IMR-90 (cell line): ENCODE results near the gene ARID4B. TPM values are rescaled to one million over a fixed set of nuclear protein-coding genes. Genes with fewer than 3 reads are reported as not detected.

ENCODE experiments used
- ATAC-seq: fragments of 200-7000 bp; cut with Tn5 transposase; 2 replicates; pipeline ENCODE4 v1.9.1; 2020; ENCODE audit warnings: low read depth, mild to moderate bottlenecking, moderate library complexity
- BruUV-seq: library from RNA; stranded (reverse); fragments of 400-500 nt; replicated peaks from 2 replicates; lab custom pipeline; 2021; lab: Mats Ljungman, UMichigan
- CTCF ChIA-PET: fragments of 300-600 bp; formaldehyde crosslinking; extraction: SDS; loops from one replicate; lab custom pipeline; 2021; ENCODE audit warnings: antibody characterized with exemption; lab: Yijun Ruan, JAX
- POLR2A ChIA-PET: fragments of 300-600 bp; sonication (Branson Sonifier 250); formaldehyde crosslinking; loops from one replicate; lab custom pipeline; 2022; ENCODE audit warnings: antibody characterized with exemption; ENCODE audit not compliant: unreplicated experiment; lab: Charles Lee
- DNase-seq: peaks from one replicate; pipeline ENCODE4 v3.0.0; 2013
- H2AFZ ChIP-seq: replicated peaks from 2 replicates; pipeline ENCODE3; 2013; ENCODE audit warnings: low read length, mild to moderate bottlenecking; ENCODE audit not compliant: poor library complexity
- H2AK5ac ChIP-seq: 2 replicates; pipeline ENCODE4 v1.6.1; 2013; ENCODE audit warnings: low read depth, low read length, inconsistent platforms
- H2AK9ac ChIP-seq: replicated peaks from 2 replicates; pipeline ENCODE3; 2013; ENCODE audit warnings: mild to moderate bottlenecking, low read depth, low read length, moderate library complexity; ENCODE audit not compliant: poor library complexity
- H2BK120ac ChIP-seq: 2 replicates; pipeline ENCODE4 v1.6.1; 2013; ENCODE audit warnings: low read depth, low read length, inconsistent platforms
- H2BK15ac ChIP-seq: 3 replicates; pipeline ENCODE4 v1.6.1; 2013; ENCODE audit warnings: low read depth, low read length, inconsistent platforms
- H2BK20ac ChIP-seq: 2 replicates; pipeline ENCODE4 v1.6.1; 2013; ENCODE audit warnings: low read depth, mild to moderate bottlenecking, inconsistent platforms, low read length, moderate library complexity
- H2BK5ac ChIP-seq: 2 replicates; pipeline ENCODE4 v1.6.1; 2013; ENCODE audit warnings: mild to moderate bottlenecking, low read depth, low read length, inconsistent platforms; ENCODE audit not compliant: poor library complexity, severe bottlenecking
- H3K14ac ChIP-seq: replicated peaks from 2 replicates; pipeline ENCODE4 v1.6.1; 2013; ENCODE audit warnings: low read depth, low read length, inconsistent platforms
- H3K18ac ChIP-seq: 2 replicates; pipeline ENCODE4 v1.6.1; 2013; ENCODE audit warnings: low read depth, low read length, control low read depth
- H3K23ac ChIP-seq: 2 replicates; pipeline ENCODE4 v1.6.1; 2013; ENCODE audit warnings: low read depth, low read length, inconsistent platforms
- H3K27ac ChIP-seq: 2 replicates; pipeline ENCODE4 v1.5.1; 2013; ENCODE audit warnings: mild to moderate bottlenecking, control low read depth, low read length; ENCODE audit not compliant: insufficient read depth
- H3K27me3 ChIP-seq: 2 replicates; pipeline ENCODE4 v1.6.1; 2013; ENCODE audit warnings: low read length; ENCODE audit not compliant: control insufficient read depth, insufficient read depth
- H3K36me3 ChIP-seq: 2 replicates; pipeline ENCODE4 v1.6.1; 2013; ENCODE audit warnings: low read length, mixed read lengths; ENCODE audit not compliant: control insufficient read depth, insufficient read depth
- H3K4ac ChIP-seq: 2 replicates; pipeline ENCODE4 v1.6.1; 2013; ENCODE audit warnings: low read depth, low read length, inconsistent platforms
- H3K4me1 ChIP-seq: 2 replicates; pipeline ENCODE4 v1.6.1; 2013; ENCODE audit warnings: low read length, mixed read lengths; ENCODE audit not compliant: control insufficient read depth, insufficient read depth
- H3K4me2 ChIP-seq: 2 replicates; pipeline ENCODE4 v1.6.1; 2013; ENCODE audit warnings: low read depth, mild to moderate bottlenecking, control low read depth, low read length, moderate library complexity
- H3K4me3 ChIP-seq: 2 replicates; pipeline ENCODE4 v1.5.1; 2013; ENCODE audit warnings: low read depth, mild to moderate bottlenecking, control low read depth, low read length, moderate library complexity; ENCODE audit not compliant: insufficient read depth
- H3K56ac ChIP-seq: 2 replicates; pipeline ENCODE4 v1.6.1; 2013; ENCODE audit warnings: low read length, inconsistent platforms; ENCODE audit not compliant: insufficient read depth; ENCODE audit errors: extremely low read depth
- H3K79me1 ChIP-seq, 2 experiments: 2 replicates each; pipeline ENCODE4 v1.6.1; 2013; ENCODE audit warnings: low read length in 2 of 2, inconsistent platforms in 1 of 2, low read depth in 1 of 2
- H3K9ac ChIP-seq: 2 replicates; pipeline ENCODE4 v1.6.1; 2013; ENCODE audit warnings: low read depth, low read length, control low read depth
- H3K9me1 ChIP-seq: 2 replicates; pipeline ENCODE4 v1.6.1; 2013; ENCODE audit warnings: low read length, inconsistent platforms; ENCODE audit not compliant: insufficient read depth
- H3K9me3 ChIP-seq: 2 replicates; pipeline ENCODE4 v1.6.1; 2013; ENCODE audit warnings: low read length; ENCODE audit not compliant: control insufficient read depth, insufficient read depth
- H4K20me1 ChIP-seq: 2 replicates; pipeline ENCODE4 v1.6.1; 2013; ENCODE audit warnings: low read length, inconsistent platforms; ENCODE audit not compliant: insufficient read depth
- H4K5ac ChIP-seq: 2 replicates; pipeline ENCODE4 v1.6.1; 2013; ENCODE audit warnings: mild to moderate bottlenecking, low read depth, low read length, control low read depth
- H4K8ac ChIP-seq, 2 experiments: 2 replicates each; pipeline ENCODE4 v1.6.1; 2013; ENCODE audit warnings: low read depth in 2 of 2, low read length in 2 of 2, control low read depth in 1 of 2, inconsistent platforms in 1 of 2
- H4K91ac ChIP-seq: 2 replicates; pipeline ENCODE4 v1.6.1; 2013; ENCODE audit warnings: low read depth, low read length, inconsistent platforms; ENCODE audit not compliant: insufficient read depth
- BHLHE40 ChIP-seq: fragments of 150-350 bp; IDR thresholded peaks from 2 replicates; pipeline ENCODE4 v1.6.1; 2016; ENCODE audit warnings: mild to moderate bottlenecking, low read depth, low read length
- CEBPB ChIP-seq: IDR thresholded peaks from 2 replicates; pipeline ENCODE4 v1.6.1; 2012; ENCODE audit warnings: low read depth, low read length, improper control_type of control experiment
- CHD1 ChIP-seq: IDR thresholded peaks from 2 replicates; pipeline ENCODE4 v1.6.1; 2012; ENCODE audit warnings: low read depth, low read length, improper control_type of control experiment
- FOS ChIP-seq: fragments of 150-350 bp; IDR thresholded peaks from 2 replicates; pipeline ENCODE4 v1.6.1; 2016; ENCODE audit warnings: low read depth, low read length
- MAFK ChIP-seq: IDR thresholded peaks from 2 replicates; pipeline ENCODE4 v1.6.1; 2012; ENCODE audit warnings: low read depth, low read length, improper control_type of control experiment
- MAZ ChIP-seq: IDR thresholded peaks from 2 replicates; pipeline ENCODE4 v1.6.1; 2012; ENCODE audit warnings: low read depth, mild to moderate bottlenecking, low read length, improper control_type of control experiment, moderate library complexity, borderline replicate concordance
- MXI1 ChIP-seq: IDR thresholded peaks from 2 replicates; pipeline ENCODE4 v1.6.1; 2012; ENCODE audit warnings: low read depth, mild to moderate bottlenecking, low read length, moderate library complexity, borderline replicate concordance
- NFE2L2 ChIP-seq: fragments of 150-350 bp; IDR thresholded peaks from 2 replicates; pipeline ENCODE4 v1.6.1; 2016; ENCODE audit warnings: low read depth, mild to moderate bottlenecking, low read length
- POLR2A ChIP-seq: IDR thresholded peaks from 2 replicates; pipeline ENCODE4 v1.6.1; 2012; ENCODE audit warnings: mild to moderate bottlenecking, low read depth, low read length
- RAD21 ChIP-seq: IDR thresholded peaks from 2 replicates; pipeline ENCODE4 v1.6.1; 2012; ENCODE audit warnings: low read length, improper control_type of control experiment
- RCOR1 ChIP-seq: IDR thresholded peaks from 2 replicates; pipeline ENCODE4 v1.6.1; 2012; ENCODE audit warnings: mild to moderate bottlenecking, low read length, improper control_type of control experiment; ENCODE audit not compliant: insufficient replicate concordance
- RFX5 ChIP-seq: IDR thresholded peaks from 2 replicates; pipeline ENCODE4 v1.8.0; 2012; ENCODE audit warnings: low read depth, mild to moderate bottlenecking, low read length, moderate library complexity
- SMC3 ChIP-seq: fragments of 150-350 bp; IDR thresholded peaks from 2 replicates; pipeline ENCODE4 v1.6.1; 2016; ENCODE audit warnings: low read depth, mild to moderate bottlenecking, antibody characterized with exemption, low read length, moderate library complexity
- WGBS, 2 experiments: methylation state at CpG; one replicate each; pipeline versions ENCODE4 v1.1.5 to v1.1.7; 2013; ENCODE audit warnings: missing lambda C conversion rate in 2 of 2; ENCODE audit not compliant: insufficient read length in 1 of 2; ENCODE audit errors: extremely low coverage in 2 of 2; 5-methylcytosine and 5-hydroxymethylcytosine counted together
- dilution Hi-C: fragments of 300-500 bp; cut with HindIII; formaldehyde crosslinking; loops from one replicate; pipeline ENCODE4 v1.14.3; 2018; ENCODE audit warnings: low sequenced_read_pairs; ENCODE audit not compliant: unreplicated experiment
- in situ Hi-C: fragments of 300-500 bp; cut with MboI; formaldehyde crosslinking; loops from 3 replicates; pipeline ENCODE4 v1.14.3; 2019; ENCODE audit warnings: low sequenced_read_pairs, inconsistent platforms, mixed read lengths
- intact Hi-C: fragments of 100-400 bp; cut with micrococcal nuclease; formaldehyde crosslinking; loops from 2 replicates; pipeline ENCODE4 v1.10.0; 2022
- polyA plus RNA-seq, 3 experiments: library from polyadenylated mRNA; depleted of rRNA; stranded (reverse); fragments of >200 nt; gene quantifications; 2 replicates each; pipeline ENCODE4 v1.2.3, GENCODE V29; 2012; ENCODE audit warnings: low replicate concordance in 1 of 3
- total RNA-seq: library from RNA; depleted of rRNA; stranded (reverse); fragments of >200 nt; gene quantifications from 2 replicates; pipeline ENCODE4 v1.2.3, GENCODE V29; 2012
- TF ChIP-seq, protein P1 (sequence below): fragments of 150-350 bp; IDR thresholded peaks from 2 replicates; pipeline ENCODE4 v1.6.1; 2016; ENCODE audit warnings: low read depth, mild to moderate bottlenecking, low read length, moderate library complexity, borderline replicate concordance
- TF ChIP-seq, protein P2 (sequence below): fragments of 150-350 bp; IDR thresholded peaks from 2 replicates; pipeline ENCODE4 v1.6.1; 2017; ENCODE audit warnings: mild to moderate bottlenecking, antibody characterized with exemption, low read length, low read depth
- TF ChIP-seq, protein P3 (sequence below): conservative IDR thresholded peaks from 2 replicates; pipeline ENCODE4 v1.5.1; 2012; ENCODE audit warnings: mild to moderate bottlenecking, low read depth, low read length, improper control_type of control experiment

The ARID4B gene
- total and polyA plus RNA-seq, 2 of the 4 experiments (the other 2 are of a cell fraction), result 8.5 to 16.0 TPM

DNA sequence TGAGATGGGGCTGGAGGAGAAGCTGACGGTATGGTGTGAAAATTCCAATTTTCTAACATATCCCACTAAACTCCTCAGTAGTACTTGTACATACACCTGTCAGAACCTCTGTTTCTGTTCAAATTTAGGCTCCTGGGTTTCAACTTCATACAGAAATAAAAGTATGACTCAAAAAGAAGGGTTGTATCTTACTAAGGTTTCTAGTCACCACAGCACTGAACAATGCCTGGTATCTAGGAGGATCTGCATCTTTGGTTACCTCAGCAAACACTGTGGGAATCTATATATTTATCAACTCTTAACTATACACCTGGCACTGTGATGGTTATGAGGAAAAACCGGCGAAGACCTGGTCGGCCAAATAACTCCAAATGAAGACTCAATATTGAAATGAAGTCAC, 180.7 kb downstream of the ARID4B start:
- Histone ChIP-seq H3K9me3 (no peaks in the 10 kb centered on the region), H3K9me1 (no peaks in the 10 kb centered on the region), H2BK20ac (no peak overlapping the region), H3K4ac (no peak overlapping the region), H3K56ac (no peak overlapping the region), H3K4me1 (no peaks in the 10 kb centered on the region), H3K14ac (no peak overlapping the region), H3K4me3 (no peak overlapping the region), H3K9ac (no peak overlapping the region), H3K36me3 (peaks cover 49% of the 10 kb centered on the region), H3K27me3 (no peaks in the 10 kb centered on the region), H4K5ac (no peak overlapping the region), H2BK15ac (no peak overlapping the region), H3K79me1 (peaks cover 24 to 34% of the 10 kb centered on the region in 2 experiments), H2BK120ac (no peak overlapping the region), H3K4me2 (no peak overlapping the region), H4K91ac (no peak overlapping the region), H2AK9ac (no peak overlapping the region), H2AFZ (no peak overlapping the region), H4K20me1 (no peaks in the 10 kb centered on the region; the same call in 1 of the 2 replicates), H2BK5ac (no peak overlapping the region), H3K23ac (no peak overlapping the region), H4K8ac (no peak overlapping the region), H2AK5ac (no peak overlapping the region), H3K27ac (no peak overlapping the region), H3K18ac (no peak overlapping the region)
- ATAC-seq (no peak), DNase-seq (no peak)
- ChIA-PET CTCF (no interaction called here), POLR2A (no interaction called here)
- dilution Hi-C loops (no loop called here), intact Hi-C loops (no loop called here), in situ Hi-C loops (no loop called here)
- WGBS, 2 experiments, result no CpG with 5 or more reads among the region's 4 CpGs
- BruUV-seq, result no TSS peak
- TF ChIP-seq POLR2A (no peak), RFX5 (no peak), MXI1 (no peak), CEBPB (no peak), RCOR1 (no peak), FOS (no peak), SMC3 (no peak), BHLHE40 (no peak), NFE2L2 (no peak), RAD21 (no peak), MAZ (no peak), MAFK (no peak), CHD1 (no peak)
- TF ChIP-seq, protein P1, sequence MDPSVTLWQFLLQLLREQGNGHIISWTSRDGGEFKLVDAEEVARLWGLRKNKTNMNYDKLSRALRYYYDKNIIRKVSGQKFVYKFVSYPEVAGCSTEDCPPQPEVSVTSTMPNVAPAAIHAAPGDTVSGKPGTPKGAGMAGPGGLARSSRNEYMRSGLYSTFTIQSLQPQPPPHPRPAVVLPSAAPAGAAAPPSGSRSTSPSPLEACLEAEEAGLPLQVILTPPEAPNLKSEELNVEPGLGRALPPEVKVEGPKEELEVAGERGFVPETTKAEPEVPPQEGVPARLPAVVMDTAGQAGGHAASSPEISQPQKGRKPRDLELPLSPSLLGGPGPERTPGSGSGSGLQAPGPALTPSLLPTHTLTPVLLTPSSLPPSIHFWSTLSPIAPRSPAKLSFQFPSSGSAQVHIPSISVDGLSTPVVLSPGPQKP, result no peak
- TF ChIP-seq, protein P2, sequence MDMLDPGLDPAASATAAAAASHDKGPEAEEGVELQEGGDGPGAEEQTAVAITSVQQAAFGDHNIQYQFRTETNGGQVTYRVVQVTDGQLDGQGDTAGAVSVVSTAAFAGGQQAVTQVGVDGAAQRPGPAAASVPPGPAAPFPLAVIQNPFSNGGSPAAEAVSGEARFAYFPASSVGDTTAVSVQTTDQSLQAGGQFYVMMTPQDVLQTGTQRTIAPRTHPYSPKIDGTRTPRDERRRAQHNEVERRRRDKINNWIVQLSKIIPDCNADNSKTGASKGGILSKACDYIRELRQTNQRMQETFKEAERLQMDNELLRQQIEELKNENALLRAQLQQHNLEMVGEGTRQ, result no peak
- TF ChIP-seq, protein P3, sequence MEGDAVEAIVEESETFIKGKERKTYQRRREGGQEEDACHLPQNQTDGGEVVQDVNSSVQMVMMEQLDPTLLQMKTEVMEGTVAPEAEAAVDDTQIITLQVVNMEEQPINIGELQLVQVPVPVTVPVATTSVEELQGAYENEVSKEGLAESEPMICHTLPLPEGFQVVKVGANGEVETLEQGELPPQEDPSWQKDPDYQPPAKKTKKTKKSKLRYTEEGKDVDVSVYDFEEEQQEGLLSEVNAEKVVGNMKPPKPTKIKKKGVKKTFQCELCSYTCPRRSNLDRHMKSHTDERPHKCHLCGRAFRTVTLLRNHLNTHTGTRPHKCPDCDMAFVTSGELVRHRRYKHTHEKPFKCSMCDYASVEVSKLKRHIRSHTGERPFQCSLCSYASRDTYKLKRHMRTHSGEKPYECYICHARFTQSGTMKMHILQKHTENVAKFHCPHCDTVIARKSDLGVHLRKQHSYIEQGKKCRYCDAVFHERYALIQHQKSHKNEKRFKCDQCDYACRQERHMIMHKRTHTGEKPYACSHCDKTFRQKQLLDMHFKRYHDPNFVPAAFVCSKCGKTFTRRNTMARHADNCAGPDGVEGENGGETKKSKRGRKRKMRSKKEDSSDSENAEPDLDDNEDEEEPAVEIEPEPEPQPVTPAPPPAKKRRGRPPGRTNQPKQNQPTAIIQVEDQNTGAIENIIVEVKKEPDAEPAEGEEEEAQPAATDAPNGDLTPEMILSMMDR, result no peak
